ENCODE data around the gene HFE. TPM values are rescaled to one million over a fixed set of nuclear protein-coding genes. Genes with fewer than 3 reads are reported as not detected.
A peak's percentile ranks its signal among the peaks of the same experiment; 100 is the strongest.

The HFE gene
- total and polyA plus RNA-seq, 2 of the 13 experiments (the other 11 are each of a cell fraction or from before 2014, with no cell fraction given): 3.7 to 6.3 TPM

- peak; percentile 71; the same call in 1 of the 2 replicates for TF ChIP-seq ZFY (CRISPR knock-in tag; IDR thresholded peaks at IDR 0.05)
- no peak for TF ChIP-seq THYN1 (CRISPR knock-in tag; IDR thresholded peaks at IDR 0.05; ENCODE audit: borderline replicate concordance, low read depth)
- TF ChIP-seq SNAPC2 (CRISPR knock-in tag; IDR thresholded peaks at IDR 0.05): peak; percentile 85; the same call in 1 of the 2 replicates
- TF ChIP-seq IKZF1 (IDR thresholded peaks at IDR 0.05): no peak
- peak; percentile 87; the same call in 1 of the 2 replicates for TF ChIP-seq ZBTB10 (CRISPR knock-in tag; IDR thresholded peaks at IDR 0.05; ENCODE audit: borderline replicate concordance)
- TF ChIP-seq SOX13 (IDR thresholded peaks at IDR 0.05): peak; percentile 55; the same call in 1 of the 2 replicates
- peak in 1 of 2 experiments; percentile 40; a peak in 2 of 4 replicates for TF ChIP-seq SOX13 (CRISPR knock-in tag; conservative IDR thresholded peaks at IDR 0.05 in 1 of 2, IDR thresholded peaks at IDR 0.05 in 1 of 2)
- TF ChIP-seq ARID5B (CRISPR knock-in tag; IDR thresholded peaks at IDR 0.05): peak; percentile 40
- peak; percentile 91 for TF ChIP-seq SAFB2 (CRISPR knock-in tag; IDR thresholded peaks at IDR 0.05; ENCODE audit: borderline replicate concordance, low read depth)
- TF ChIP-seq ZFP36L1 (CRISPR knock-in tag; IDR thresholded peaks at IDR 0.05): 0 out of 2 replicates have a peak, but pooled peaks have one; percentile 63
- TF ChIP-seq MBD4 (IDR thresholded peaks at IDR 0.05; ENCODE audit: borderline replicate concordance, low read length): peak; percentile 54
- peak; percentile 37; the same call in 1 of the 2 replicates for TF ChIP-seq ATF1 (CRISPR knock-in tag; IDR thresholded peaks at IDR 0.05)
- peak; percentile 79; the same call in 1 of the 2 replicates for TF ChIP-seq MEIS1 (CRISPR knock-in tag; IDR thresholded peaks at IDR 0.05; ENCODE audit: borderline replicate concordance)
- peak; percentile 88 to 96 for TF ChIP-seq POLR2A (IDR thresholded peaks at IDR 0.05; ENCODE audit: insufficient read depth in 1 of 2, low read depth in 2 of 2, low read length in 2 of 2)
- TF ChIP-seq BATF2 (CRISPR knock-in tag; IDR thresholded peaks at IDR 0.05): peak; percentile 95; the same call in 1 of the 2 replicates
- TF ChIP-seq EP300 (IDR thresholded peaks at IDR 0.05; ENCODE audit: low read depth in 2 of 2, low read length in 2 of 2): peak; percentile 23 to 66; a peak in 2 of 4 replicates
- TF ChIP-seq EP300 (CRISPR knock-in tag; IDR thresholded peaks at IDR 0.05; ENCODE audit: borderline replicate concordance): peak; percentile 83
- TF ChIP-seq ZNF136 (CRISPR knock-in tag; IDR thresholded peaks at IDR 0.05; ENCODE audit: low read depth): peak; percentile 24; the same call in 1 of the 2 replicates
- no peak for TF ChIP-seq KDM4B (CRISPR knock-in tag; IDR thresholded peaks at IDR 0.05)
- no peak for TF ChIP-seq ARNT (IDR thresholded peaks at IDR 0.05)
- peak; percentile 77 for TF ChIP-seq JARID2 (CRISPR knock-in tag; IDR thresholded peaks at IDR 0.05; ENCODE audit: insufficient replicate concordance)
- no peak for TF ChIP-seq SRSF9 (IDR thresholded peaks at IDR 0.05; ENCODE audit: borderline replicate concordance, insufficient read depth, low read depth, low read length, poor library complexity, severe bottlenecking)
These were observed 31.3 kb upstream of the HFE start (continued) for GRCh38 chr6:26055719-26056582.
